Measurements from ENCODE around the gene GRIN3B.

Gene GRIN3B

GRCh38 chr19:974564-975257, 25.5 kb upstream of the GRIN3B start:
- TF ChIP-seq POLR2AphosphoS5 (IDR thresholded peaks at IDR 0.05; ENCODE audit: low read depth, low read length) = no peak
- no peak for TF ChIP-seq TAF1 (IDR thresholded peaks at IDR 0.05; ENCODE audit: borderline replicate concordance, insufficient read depth, low read length)
- TF ChIP-seq FOXP2 (optimal IDR thresholded peaks at IDR 0.05; ENCODE audit: borderline replicate concordance, extremely low read depth, extremely low read length, insufficient read depth) = no peak
- TF ChIP-seq, protein P1, sequence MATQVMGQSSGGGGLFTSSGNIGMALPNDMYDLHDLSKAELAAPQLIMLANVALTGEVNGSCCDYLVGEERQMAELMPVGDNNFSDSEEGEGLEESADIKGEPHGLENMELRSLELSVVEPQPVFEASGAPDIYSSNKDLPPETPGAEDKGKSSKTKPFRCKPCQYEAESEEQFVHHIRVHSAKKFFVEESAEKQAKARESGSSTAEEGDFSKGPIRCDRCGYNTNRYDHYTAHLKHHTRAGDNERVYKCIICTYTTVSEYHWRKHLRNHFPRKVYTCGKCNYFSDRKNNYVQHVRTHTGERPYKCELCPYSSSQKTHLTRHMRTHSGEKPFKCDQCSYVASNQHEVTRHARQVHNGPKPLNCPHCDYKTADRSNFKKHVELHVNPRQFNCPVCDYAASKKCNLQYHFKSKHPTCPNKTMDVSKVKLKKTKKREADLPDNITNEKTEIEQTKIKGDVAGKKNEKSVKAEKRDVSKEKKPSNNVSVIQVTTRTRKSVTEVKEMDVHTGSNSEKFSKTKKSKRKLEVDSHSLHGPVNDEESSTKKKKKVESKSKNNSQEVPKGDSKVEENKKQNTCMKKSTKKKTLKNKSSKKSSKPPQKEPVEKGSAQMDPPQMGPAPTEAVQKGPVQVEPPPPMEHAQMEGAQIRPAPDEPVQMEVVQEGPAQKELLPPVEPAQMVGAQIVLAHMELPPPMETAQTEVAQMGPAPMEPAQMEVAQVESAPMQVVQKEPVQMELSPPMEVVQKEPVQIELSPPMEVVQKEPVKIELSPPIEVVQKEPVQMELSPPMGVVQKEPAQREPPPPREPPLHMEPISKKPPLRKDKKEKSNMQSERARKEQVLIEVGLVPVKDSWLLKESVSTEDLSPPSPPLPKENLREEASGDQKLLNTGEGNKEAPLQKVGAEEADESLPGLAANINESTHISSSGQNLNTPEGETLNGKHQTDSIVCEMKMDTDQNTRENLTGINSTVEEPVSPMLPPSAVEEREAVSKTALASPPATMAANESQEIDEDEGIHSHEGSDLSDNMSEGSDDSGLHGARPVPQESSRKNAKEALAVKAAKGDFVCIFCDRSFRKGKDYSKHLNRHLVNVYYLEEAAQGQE (IDR thresholded peaks at IDR 0.05; ENCODE audit: insufficient read depth in 1 of 2, low read depth in 2 of 2, low read length in 2 of 2) = no peak
- no peak for TF ChIP-seq SIN3A (IDR thresholded peaks at IDR 0.05; ENCODE audit: borderline replicate concordance, insufficient read depth, low read length)

GRCh38 chr19:976476-976875, 23.7 kb upstream of the GRIN3B start:
- TF ChIP-seq POLR2AphosphoS5 (IDR thresholded peaks at IDR 0.05; ENCODE audit: low read depth, low read length) (no peak), SIN3A (IDR thresholded peaks at IDR 0.05; ENCODE audit: borderline replicate concordance, insufficient read depth, low read length) (no peak), TAF1 (IDR thresholded peaks at IDR 0.05; ENCODE audit: borderline replicate concordance, insufficient read depth, low read length) (no peak), FOXP2 (optimal IDR thresholded peaks at IDR 0.05; ENCODE audit: borderline replicate concordance, extremely low read depth, extremely low read length, insufficient read depth) (no peak)
- TF ChIP-seq, protein P1 (IDR thresholded peaks at IDR 0.05; ENCODE audit: insufficient read depth in 1 of 2, low read depth in 2 of 2, low read length in 2 of 2) = no peak

GRCh38 chr19:977058-977464, 23.2 kb upstream of the GRIN3B start:
- TF ChIP-seq TAF1 (IDR thresholded peaks at IDR 0.05; ENCODE audit: borderline replicate concordance, insufficient read depth, low read length) (no peak), SIN3A (IDR thresholded peaks at IDR 0.05; ENCODE audit: borderline replicate concordance, insufficient read depth, low read length) (no peak), POLR2AphosphoS5 (IDR thresholded peaks at IDR 0.05; ENCODE audit: low read depth, low read length) (no peak)

- TF ChIP-seq TAF1 (IDR thresholded peaks at IDR 0.05; ENCODE audit: borderline replicate concordance, insufficient read depth, low read length) (no peak), POLR2AphosphoS5 (IDR thresholded peaks at IDR 0.05; ENCODE audit: low read depth, low read length) (no peak), FOXP2 (optimal IDR thresholded peaks at IDR 0.05; ENCODE audit: borderline replicate concordance, extremely low read depth, extremely low read length, insufficient read depth) (no peak), SIN3A (IDR thresholded peaks at IDR 0.05; ENCODE audit: borderline replicate concordance, insufficient read depth, low read length) (no peak)
- TF ChIP-seq, protein P1 (IDR thresholded peaks at IDR 0.05; ENCODE audit: insufficient read depth in 1 of 2, low read depth in 2 of 2, low read length in 2 of 2) = no peak
Measured at GRCh38 chr19:979318-979741, 20.9 kb upstream of the GRIN3B start.

GRCh38 chr19:980133-980998, 19.9 kb upstream of the GRIN3B start:
- TF ChIP-seq TAF1 (IDR thresholded peaks at IDR 0.05; ENCODE audit: borderline replicate concordance, insufficient read depth, low read length) (no peak), FOXP2 (optimal IDR thresholded peaks at IDR 0.05; ENCODE audit: borderline replicate concordance, extremely low read depth, extremely low read length, insufficient read depth) (peak; percentile 26)
- TF ChIP-seq, protein P1 (IDR thresholded peaks at IDR 0.05; ENCODE audit: insufficient read depth in 1 of 2, low read depth in 2 of 2, low read length in 2 of 2) = no peak
